ENCODE results near the gene ANKRD16. TPM values are rescaled to one million over a fixed set of nuclear protein-coding genes. Genes with fewer than 3 reads are reported as not detected.
"Not testable (repeated sequence)": the region's sequence is repeated elsewhere in the genome, so short reads cannot be mapped to it uniquely, and the experiment has no call there.

The ANKRD16 gene
- total RNA-seq (2014; rRNA removed; shearing (Covaris generic)): 11.4 and 17.4 TPM in 2 replicates

DNA sequence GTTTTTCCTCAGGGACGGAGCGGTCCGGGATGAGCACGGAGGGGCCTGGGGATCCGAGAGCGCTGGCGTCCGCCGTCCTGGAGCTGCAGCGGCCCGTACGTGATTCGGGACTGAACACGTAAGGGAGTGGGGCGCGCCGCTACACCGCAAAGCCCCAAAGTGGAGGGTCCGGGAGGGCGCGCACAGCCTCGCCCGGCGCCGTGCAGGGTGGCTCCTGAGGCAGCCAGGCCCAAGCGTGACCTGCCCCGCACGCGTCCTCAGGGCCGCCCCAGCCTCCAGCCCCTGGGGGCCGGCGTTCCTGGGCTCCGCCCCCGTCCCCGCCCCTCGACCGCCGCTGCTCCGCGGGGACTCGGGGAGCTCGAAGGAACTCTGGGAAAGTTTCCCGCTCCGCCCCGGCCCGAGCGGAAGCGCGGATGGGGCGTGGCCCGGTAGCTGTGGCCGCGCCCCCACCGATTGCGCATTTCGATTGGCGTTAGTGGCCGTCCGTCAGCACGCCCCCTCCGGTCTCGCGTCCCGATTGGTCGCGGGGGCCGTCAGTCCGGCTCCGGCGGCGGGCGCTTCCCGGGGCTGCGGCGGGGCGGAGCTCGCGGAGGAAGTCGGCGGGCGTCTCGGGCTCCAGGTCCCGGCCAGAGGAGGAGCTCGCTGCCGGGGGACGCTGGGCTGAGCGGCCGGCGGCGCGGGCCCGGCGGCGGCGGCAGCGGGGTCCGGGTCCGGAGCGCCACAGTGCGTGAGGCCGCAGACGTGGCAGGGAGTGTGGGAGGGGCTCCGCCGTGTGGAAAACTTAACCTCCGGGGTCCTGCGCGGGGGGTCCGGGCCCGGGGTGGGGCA, at the start of gene ANKRD16, which contains the start of gene FBH1:
Gene ANKRD16 (minus strand): TSS at position 270 of the 828 bp plus-strand sequence. CDS start 539 bp downstream, outside the sequence.
Gene FBH1 (plus strand): TSS at position 620 of the 828 bp plus-strand sequence. CDS start 103 bp downstream, at position 723.
- peak; percentile 97 for DNase-seq (ENCODE audit: low spot score)

DNA sequence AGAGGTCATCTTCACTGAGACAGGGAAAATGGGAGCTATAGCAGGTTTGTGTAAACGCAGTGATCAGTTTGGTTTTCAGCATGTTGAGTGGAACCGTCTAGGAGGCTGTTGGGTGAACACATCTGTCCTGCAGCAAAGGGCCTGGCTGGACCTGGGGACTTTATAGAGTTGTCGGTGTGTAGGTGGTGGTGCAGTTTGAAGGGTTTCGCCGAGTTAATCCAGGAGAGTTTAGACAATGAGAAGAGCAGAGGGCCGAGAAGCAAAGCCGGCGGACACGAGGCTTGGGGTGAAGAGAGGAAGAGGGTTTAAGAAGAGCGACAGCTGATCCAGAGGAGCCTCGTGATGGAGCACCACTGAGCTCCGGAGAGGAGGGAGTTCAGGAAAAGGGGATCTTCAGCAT, 48.6 kb upstream of the ANKRD16 start:
- in situ Hi-C loops (cut with HindIII; ENCODE audit: low sequenced_read_pairs): no loop called here
- DNase-seq (ENCODE audit: low spot score): no peak

More for the DNA sequence above, at the start of gene ANKRD16, which contains the start of gene FBH1:
- in situ Hi-C loops (cut with HindIII; ENCODE audit: low sequenced_read_pairs): no loop called here

DNA sequence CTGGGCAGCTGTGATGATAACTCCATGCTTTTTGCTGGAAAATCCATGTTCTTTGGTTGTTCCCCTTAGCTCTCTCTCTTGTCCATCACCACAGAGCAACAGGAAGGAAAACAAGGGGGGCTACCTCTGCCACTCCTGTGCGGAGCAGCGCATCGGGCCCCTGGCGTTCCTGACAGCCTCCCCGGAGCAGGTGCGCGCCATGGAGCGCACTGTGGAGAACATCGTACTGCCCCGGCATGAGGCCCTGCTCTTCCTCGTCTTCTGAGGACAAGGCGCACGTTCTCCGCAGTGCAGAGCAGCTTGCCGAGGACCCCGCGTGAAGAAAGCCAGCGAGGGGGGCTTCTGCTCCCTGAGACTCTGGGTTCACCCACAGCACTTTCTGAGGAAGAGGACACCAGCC, 47.3 kb upstream of the ANKRD16 start:
- DNase-seq (ENCODE audit: low spot score): no peak
- in situ Hi-C loops (cut with HindIII; ENCODE audit: low sequenced_read_pairs): no loop called here

DNA sequence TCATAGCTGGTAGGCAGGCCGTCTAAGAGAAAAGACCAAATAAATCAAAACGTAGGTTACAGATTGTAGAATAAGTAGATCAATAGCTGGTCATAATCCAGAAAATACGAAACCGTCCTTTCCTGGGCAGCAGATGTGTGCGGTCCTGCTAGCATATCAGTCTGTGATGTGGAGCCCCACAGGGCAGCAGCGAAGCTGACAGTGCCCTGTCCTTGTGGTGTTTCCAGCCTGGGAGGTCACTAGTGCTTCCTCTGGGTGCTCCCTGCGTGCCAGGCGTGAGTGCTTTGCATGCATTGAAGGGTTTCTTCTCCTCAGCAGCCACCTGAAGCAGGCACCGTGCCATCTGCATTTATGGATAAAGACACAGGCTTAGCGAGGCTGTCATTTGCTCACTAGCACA, 45.9 kb upstream of the ANKRD16 start:
- no peak for DNase-seq (ENCODE audit: low spot score)
- in situ Hi-C loops (cut with HindIII; ENCODE audit: low sequenced_read_pairs): no loop called here

DNA sequence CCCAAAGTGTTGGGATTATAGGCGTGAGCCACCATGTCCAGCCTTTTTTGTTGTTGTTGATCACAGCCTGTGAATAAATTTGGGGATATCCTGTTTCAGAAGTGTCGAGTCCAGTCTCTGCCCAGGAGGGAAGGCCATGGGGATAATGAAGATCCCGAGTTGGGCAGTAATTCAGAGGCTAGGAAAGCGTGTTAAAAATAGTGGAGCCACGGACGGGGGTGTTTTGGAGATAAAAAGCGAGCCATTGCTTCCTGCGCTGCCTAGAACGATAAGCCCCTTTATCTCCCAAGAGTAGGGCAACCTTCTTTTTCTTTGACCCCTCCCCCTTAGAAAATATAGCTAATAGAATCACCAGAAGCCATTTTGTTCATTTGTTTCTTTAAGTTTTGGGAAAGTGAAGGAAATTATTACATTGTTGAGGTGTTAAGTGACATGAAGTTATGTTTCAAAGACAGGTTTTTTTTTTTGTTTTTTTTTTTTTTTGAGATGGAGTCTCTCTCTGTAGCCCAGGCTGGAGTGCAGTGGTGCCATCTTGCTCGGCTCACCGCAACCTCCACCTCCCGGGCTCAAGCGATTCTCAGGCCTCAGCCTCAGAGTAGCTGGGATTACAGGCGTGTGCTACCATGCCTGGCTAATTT, 44.3 kb upstream of the ANKRD16 start:
- no peak for DNase-seq (ENCODE audit: low spot score)
- in situ Hi-C loops (cut with HindIII; ENCODE audit: low sequenced_read_pairs): no loop called here

- no peak for DNase-seq (ENCODE audit: low spot score)
- in situ Hi-C loops (cut with HindIII; ENCODE audit: low sequenced_read_pairs): no loop called here
Observed at GRCh38 chr10:5932345-5932744, 42.7 kb upstream of the ANKRD16 start.

DNA sequence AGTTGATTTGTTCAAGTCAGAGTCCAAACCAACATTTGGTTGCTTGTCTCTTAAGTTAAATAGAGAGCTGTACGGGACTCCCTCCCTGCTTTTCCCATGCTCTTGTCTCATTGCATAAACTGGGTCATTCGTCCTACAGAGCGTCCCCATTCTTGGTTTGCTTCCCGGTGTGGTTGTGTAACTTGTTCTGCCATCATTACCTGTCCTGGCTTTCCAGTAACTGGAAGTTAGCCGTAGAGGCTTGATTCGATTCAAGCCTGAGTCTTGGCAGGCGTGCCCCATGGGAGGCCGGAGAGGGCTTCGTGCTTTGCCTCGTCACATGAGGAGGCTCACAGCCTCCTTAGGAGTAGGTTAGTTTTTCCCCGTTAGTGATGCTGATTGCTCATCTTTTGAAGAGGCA, 40.6 kb upstream of the ANKRD16 start:
- peak; percentile 40 for DNase-seq (ENCODE audit: low spot score)
- in situ Hi-C loops (cut with HindIII; ENCODE audit: low sequenced_read_pairs): no loop called here

GRCh38 chr10:5929442-5929841, 39.7 kb upstream of the ANKRD16 start:
- in situ Hi-C loops (cut with HindIII; ENCODE audit: low sequenced_read_pairs): no loop called here
- DNase-seq (ENCODE audit: low spot score): no peak

DNA sequence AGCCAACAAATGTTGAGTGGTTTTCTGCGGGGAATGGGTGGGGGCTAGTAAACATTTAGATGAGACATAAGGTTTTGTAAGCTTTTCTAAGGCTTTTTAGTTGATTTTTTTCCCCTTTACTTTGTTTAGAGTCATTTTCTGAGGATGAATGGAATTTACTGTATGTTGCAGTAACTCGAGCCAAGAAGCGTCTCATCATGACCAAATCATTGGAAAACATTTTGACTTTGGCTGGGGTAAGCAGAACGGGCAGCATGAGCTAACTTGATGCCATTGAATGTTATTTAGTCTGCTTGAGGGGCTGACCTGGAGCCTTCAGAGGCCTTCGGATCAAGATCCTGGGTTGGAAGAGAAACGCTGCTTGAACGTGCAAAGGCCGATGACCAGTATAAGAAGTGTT, 37.6 kb upstream of the ANKRD16 start:
- in situ Hi-C loops (cut with HindIII; ENCODE audit: low sequenced_read_pairs): no loop called here
- peak; percentile 27 for DNase-seq (ENCODE audit: low spot score)

DNA sequence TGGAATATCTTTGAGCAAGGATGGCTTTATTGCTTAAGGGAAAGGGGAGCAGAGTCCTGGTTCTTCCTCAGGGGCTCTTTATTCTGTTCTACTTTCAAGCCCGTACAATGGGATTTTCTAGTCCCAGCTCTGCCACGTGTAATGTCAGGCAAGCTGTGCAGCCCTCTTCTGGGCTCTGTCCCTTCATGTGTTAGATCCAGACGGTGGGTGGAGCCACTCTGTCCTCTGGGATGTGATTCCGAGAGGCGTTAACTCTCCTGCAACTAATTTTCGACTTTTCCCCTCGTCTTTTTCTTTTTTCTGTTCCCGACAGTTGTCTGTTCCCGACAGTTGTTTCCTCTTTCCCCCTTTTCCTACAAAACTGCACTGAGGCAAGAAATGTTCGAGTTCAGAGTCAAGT, 35.2 kb upstream of the ANKRD16 start:
- in situ Hi-C loops (cut with HindIII; ENCODE audit: low sequenced_read_pairs): no loop called here

GRCh38 chr10:5921746-5922145, 32.1 kb upstream of the ANKRD16 start:
- in situ Hi-C loops (cut with HindIII; ENCODE audit: low sequenced_read_pairs): no loop called here
- no peak for DNase-seq (ENCODE audit: low spot score)

More for the DNA sequence above, 35.2 kb upstream of the ANKRD16 start:
- no peak for DNase-seq (ENCODE audit: low spot score)

DNA sequence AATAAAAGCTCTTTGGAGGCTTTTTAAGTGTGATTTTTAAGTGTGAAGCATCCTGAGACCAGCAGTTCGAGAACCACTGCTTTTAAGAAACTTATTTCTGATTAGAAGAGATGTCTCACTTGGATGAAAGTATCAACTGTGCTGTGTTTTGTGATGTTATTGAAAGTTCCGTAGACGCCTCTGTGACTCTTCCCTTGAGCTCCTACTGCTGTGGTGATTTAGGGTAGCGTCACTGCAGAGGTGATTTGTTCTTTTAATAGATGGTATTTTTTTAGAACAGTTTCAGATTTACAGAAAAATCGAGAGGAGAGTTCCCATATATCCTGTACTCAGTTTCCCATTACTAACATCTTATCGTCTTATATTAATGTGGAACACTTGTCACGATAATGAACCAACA, 29.9 kb upstream of the ANKRD16 start:
- no peak for DNase-seq (ENCODE audit: low spot score)
- in situ Hi-C loops (cut with HindIII; ENCODE audit: low sequenced_read_pairs): no loop called here

GRCh38 chr10:5918763-5919162, 29.1 kb upstream of the ANKRD16 start:
- in situ Hi-C loops (cut with HindIII; ENCODE audit: low sequenced_read_pairs): no loop called here
- no peak for DNase-seq (ENCODE audit: low spot score)

- no peak for DNase-seq (ENCODE audit: low spot score)
- in situ Hi-C loops (cut with HindIII; ENCODE audit: low sequenced_read_pairs): no loop called here
Observed at GRCh38 chr10:5917305-5917704, 27.6 kb upstream of the ANKRD16 start.

- in situ Hi-C loops (cut with HindIII; ENCODE audit: low sequenced_read_pairs): no loop called here
- no peak for DNase-seq (ENCODE audit: low spot score)
Observed at GRCh38 chr10:5915451-5915850, 25.8 kb upstream of the ANKRD16 start.

- in situ Hi-C loops (cut with HindIII; ENCODE audit: low sequenced_read_pairs): no loop called here
- no peak for DNase-seq (ENCODE audit: low spot score)
Observed at GRCh38 chr10:5913736-5914135, 24.0 kb upstream of the ANKRD16 start.

DNA sequence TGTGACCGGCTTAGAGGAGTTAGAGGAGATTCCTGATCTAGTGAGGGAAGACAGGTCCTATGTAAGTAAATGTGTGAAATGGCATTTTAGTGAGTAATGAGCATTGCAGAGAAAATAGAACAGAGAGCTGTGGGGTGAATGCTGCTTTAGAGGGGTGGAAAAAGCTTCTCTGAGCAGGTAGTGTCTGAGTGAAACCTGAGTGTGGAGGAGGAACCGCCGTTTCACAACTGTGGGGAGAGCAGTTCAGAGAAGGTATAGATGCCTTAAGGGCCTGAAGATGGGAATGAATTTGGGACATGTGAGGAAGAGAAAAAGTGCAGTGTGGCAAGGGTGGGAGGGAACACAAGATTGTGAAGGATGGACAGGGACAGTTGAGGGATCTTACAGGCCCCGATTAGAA, 22.0 kb upstream of the ANKRD16 start:
- DNase-seq (ENCODE audit: low spot score): no peak
- in situ Hi-C loops (cut with HindIII; ENCODE audit: low sequenced_read_pairs): no loop called here

GRCh38 chr10:5910323-5911100, 20.8 kb upstream of the ANKRD16 start:
- in situ Hi-C loops (cut with HindIII; ENCODE audit: low sequenced_read_pairs): no loop called here
- peak; percentile 4 for DNase-seq (ENCODE audit: low spot score)

DNA sequence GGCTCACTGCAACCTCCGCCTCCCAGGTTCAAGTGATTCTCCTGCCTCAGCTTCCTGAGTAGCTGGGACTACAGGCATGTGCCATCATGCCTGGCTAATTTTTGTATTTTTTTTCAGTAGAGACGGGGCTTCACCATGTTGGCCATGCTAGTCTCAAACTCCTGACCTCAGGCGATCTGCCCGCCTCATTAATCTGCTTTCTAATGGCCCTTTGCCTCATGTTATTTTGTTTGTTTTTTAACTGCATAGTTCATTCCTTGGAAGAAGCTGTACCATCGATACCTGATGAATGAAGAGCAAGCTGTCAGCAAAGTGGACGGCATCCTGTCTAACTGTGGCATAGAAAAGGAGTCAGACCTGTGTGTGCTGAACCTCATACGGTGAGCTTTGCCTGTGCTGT, 19.0 kb upstream of the ANKRD16 start:
- in situ Hi-C loops (cut with HindIII; ENCODE audit: low sequenced_read_pairs); DNase-seq (ENCODE audit: low spot score): not testable (repeated sequence)

GRCh38 chr10:5906651-5907050, 17.0 kb upstream of the ANKRD16 start:
- in situ Hi-C loops (cut with HindIII; ENCODE audit: low sequenced_read_pairs): no loop called here
- DNase-seq (ENCODE audit: low spot score): no peak
